Duodenal mucosa (tissue), 2 donors: ENCODE results near the gene ATP9A.

Source experiments
- H3K27ac ChIP-seq: one replicate; pipeline ENCODE4 v1.7.0; 2013; ENCODE audit warnings: low read depth, low read length
- H3K27me3 ChIP-seq, 2 donors: one replicate each; pipeline ENCODE4 v1.7.0; 2013; ENCODE audit warnings: low read length in 2 of 2, control low read depth in 1 of 2; ENCODE audit not compliant: insufficient read depth in 2 of 2, control insufficient read depth in 1 of 2
- H3K36me3 ChIP-seq, 2 donors: one replicate each; pipeline ENCODE4 v1.7.0; 2013; ENCODE audit warnings: low read length in 2 of 2, control low read depth in 1 of 2; ENCODE audit not compliant: insufficient read depth in 2 of 2, control insufficient read depth in 1 of 2
- H3K4me1 ChIP-seq, 2 donors: one replicate each; pipeline ENCODE4 v1.7.0; 2013; ENCODE audit warnings: low read length in 2 of 2, control low read depth in 1 of 2; ENCODE audit not compliant: insufficient read depth in 2 of 2, control insufficient read depth in 1 of 2
- H3K4me3 ChIP-seq, 2 donors: one replicate each; pipeline ENCODE4 v1.7.0; 2013; ENCODE audit warnings: low read length in 2 of 2, low read depth in 1 of 2
- H3K9ac ChIP-seq, 2 donors: one replicate each; pipeline ENCODE4 v1.7.0; 2013; ENCODE audit warnings: low read length in 2 of 2, low read depth in 1 of 2
- H3K9me3 ChIP-seq, 2 donors: one replicate each; pipeline ENCODE4 v1.7.0; 2013; ENCODE audit warnings: low read length in 2 of 2, control low read depth in 1 of 2; ENCODE audit not compliant: control insufficient read depth in 1 of 2

ATP9A gene

GRCh38 chr20:51584737-51585136, 183.5 kb downstream of the ATP9A start:
- H3K9me3 ChIP-seq = no peaks in the 10 kb centered on the region
- no peak overlapping the region for H3K9ac ChIP-seq
- H3K4me1 ChIP-seq = no peaks in the 10 kb centered on the region
- no peaks in the 10 kb centered on the region for H3K27me3 ChIP-seq
- H3K27ac ChIP-seq = no peak overlapping the region
- no peaks in the 10 kb centered on the region for H3K36me3 ChIP-seq
- H3K4me3 ChIP-seq = no peak overlapping the region

DNA sequence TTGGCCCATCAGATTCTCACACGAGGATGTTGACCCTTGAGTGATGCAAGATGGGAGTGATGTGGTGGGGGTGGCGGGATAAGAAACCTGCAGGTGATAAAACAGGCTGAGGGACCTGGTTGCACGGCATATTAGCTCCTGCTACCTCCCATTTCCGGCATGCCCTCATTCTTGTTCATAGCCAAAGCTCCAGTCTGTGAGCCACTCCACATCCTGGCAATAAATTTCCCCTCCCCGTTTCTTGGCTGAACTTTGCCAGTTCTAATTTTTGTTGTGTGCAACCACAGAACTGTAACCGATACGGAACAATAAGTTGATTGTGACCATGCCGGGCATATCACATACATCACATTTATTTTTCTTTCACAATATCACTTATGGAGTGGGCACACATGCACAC, 184.1 kb downstream of the ATP9A start:
- H3K4me3 ChIP-seq = no peak overlapping the region
- no peaks in the 10 kb centered on the region for H3K4me1 ChIP-seq
- H3K9me3 ChIP-seq = no peaks in the 10 kb centered on the region
- no peaks in the 10 kb centered on the region for H3K27me3 ChIP-seq
- H3K27ac ChIP-seq = no peak overlapping the region
- no peak overlapping the region for H3K9ac ChIP-seq
- H3K36me3 ChIP-seq = no peaks in the 10 kb centered on the region

- H3K4me3 ChIP-seq = no peak overlapping the region
- no peaks in the 10 kb centered on the region for H3K27me3 ChIP-seq
- no peaks in the 10 kb centered on the region for H3K36me3 ChIP-seq
- H3K27ac ChIP-seq = no peak overlapping the region
- H3K9ac ChIP-seq = no peak overlapping the region
- H3K4me1 ChIP-seq = no peaks in the 10 kb centered on the region
- no peaks in the 10 kb centered on the region for H3K9me3 ChIP-seq
Observed at GRCh38 chr20:51583499-51583898, 184.7 kb downstream of the ATP9A start.

GRCh38 chr20:51583073-51583472, 185.1 kb downstream of the ATP9A start:
- no peaks in the 10 kb centered on the region for H3K9me3 ChIP-seq
- H3K27me3 ChIP-seq = no peaks in the 10 kb centered on the region

GRCh38 chr20:51581571-51581970, 186.6 kb downstream of the ATP9A start:
- Histone ChIP-seq H3K9ac (no peak overlapping the region), H3K4me1 (no peaks in the 10 kb centered on the region), H3K27ac (no peak overlapping the region), H3K27me3 (no peaks in the 10 kb centered on the region), H3K4me3 (no peak overlapping the region), H3K9me3 (no peaks in the 10 kb centered on the region), H3K36me3 (no peaks in the 10 kb centered on the region)

More at GRCh38 chr20:51583073-51583472, 185.1 kb downstream of the ATP9A start:
- Histone ChIP-seq H3K4me3 (no peak overlapping the region), H3K4me1 (no peaks in the 10 kb centered on the region), H3K9ac (no peak overlapping the region), H3K36me3 (no peaks in the 10 kb centered on the region), H3K27ac (no peak overlapping the region)

DNA sequence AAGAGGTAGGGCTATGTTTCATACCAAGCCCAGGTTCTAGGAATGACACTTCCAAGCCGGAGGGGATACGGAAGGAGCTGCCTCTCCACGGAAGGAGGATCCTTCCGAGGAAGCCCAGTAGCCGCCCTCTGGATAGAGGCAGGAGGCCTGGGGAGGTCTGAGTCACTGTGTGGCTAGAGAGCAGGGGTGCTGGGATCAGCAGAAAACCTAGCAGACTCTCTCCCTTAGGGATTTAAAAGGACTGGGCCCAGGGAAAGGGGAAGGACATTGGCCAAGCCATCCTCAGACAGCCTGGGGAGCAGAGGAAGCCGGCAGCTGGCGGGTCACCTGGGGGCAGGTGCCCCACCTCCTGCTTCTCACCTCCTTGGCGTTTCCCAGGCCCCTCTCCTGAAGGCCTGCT, 189.1 kb downstream of the ATP9A start:
- no peak overlapping the region for H3K9ac ChIP-seq
- H3K27ac ChIP-seq = no peak overlapping the region
- no peak overlapping the region for H3K4me3 ChIP-seq
- H3K4me1 ChIP-seq = no peaks in the 10 kb centered on the region
- H3K27me3 ChIP-seq = no peaks in the 10 kb centered on the region
- no peaks in the 10 kb centered on the region for H3K9me3 ChIP-seq
- H3K36me3 ChIP-seq = no peaks in the 10 kb centered on the region

- Histone ChIP-seq H3K9me3 (no peaks in the 10 kb centered on the region), H3K27ac (no peak overlapping the region), H3K9ac (no peak overlapping the region), H3K4me1 (no peaks in the 10 kb centered on the region), H3K4me3 (no peak overlapping the region), H3K36me3 (no peaks in the 10 kb centered on the region), H3K27me3 (no peaks in the 10 kb centered on the region)
Observed at GRCh38 chr20:51578145-51578459, 190.1 kb downstream of the ATP9A start.

DNA sequence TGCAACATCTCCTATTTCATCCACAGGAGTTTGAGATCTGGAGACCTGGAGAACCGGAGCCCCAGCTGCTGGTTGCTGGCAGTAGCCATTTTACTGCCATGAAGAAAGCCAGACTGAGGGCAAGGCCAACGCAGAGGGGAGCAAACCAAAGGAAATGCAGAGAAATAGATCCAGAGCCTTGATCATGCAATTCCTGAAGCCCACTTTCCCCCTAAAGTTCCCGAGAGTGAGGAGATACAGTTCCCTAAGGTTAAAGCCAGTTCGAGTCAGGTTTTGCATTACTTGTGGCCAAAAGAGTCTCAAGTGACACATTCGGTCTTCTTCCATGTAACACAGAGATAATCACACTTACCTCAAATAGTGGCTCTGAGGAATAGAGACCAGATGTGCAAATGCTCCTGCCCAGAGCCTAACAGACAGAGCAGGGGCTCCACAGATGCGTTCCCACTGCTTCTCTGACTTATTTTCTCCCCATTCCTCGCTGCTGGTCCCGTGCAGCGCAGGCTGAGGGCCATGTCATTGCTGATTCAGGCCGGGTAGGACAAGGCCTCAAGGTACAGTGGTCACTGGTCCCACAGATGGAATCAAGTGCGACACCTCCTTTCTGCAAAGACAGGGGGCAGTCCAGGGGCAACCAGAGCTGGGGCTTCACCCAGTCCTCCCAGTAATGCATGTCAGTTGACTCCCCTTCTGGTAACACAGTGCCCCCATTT, 190.6 kb downstream of the ATP9A start:
- H3K4me1 ChIP-seq = no peaks in the 10 kb centered on the region
- no peaks in the 10 kb centered on the region for H3K9me3 ChIP-seq
- no peaks in the 10 kb centered on the region for H3K36me3 ChIP-seq
- no peak overlapping the region for H3K27ac ChIP-seq
- no peaks in the 10 kb centered on the region for H3K27me3 ChIP-seq
- H3K9ac ChIP-seq = no peak overlapping the region
- H3K4me3 ChIP-seq = no peak overlapping the region

- Histone ChIP-seq H3K9me3 (no peaks in the 10 kb centered on the region), H3K9ac (no peak overlapping the region), H3K4me3 (no peak overlapping the region), H3K27ac (no peak overlapping the region), H3K4me1 (no peaks in the 10 kb centered on the region), H3K36me3 (no peaks in the 10 kb centered on the region), H3K27me3 (no peaks in the 10 kb centered on the region)
Observed at GRCh38 chr20:51575486-51575885, 192.7 kb downstream of the ATP9A start.

GRCh38 chr20:51574248-51575033, 193.7 kb downstream of the ATP9A start:
- no peaks in the 10 kb centered on the region for H3K36me3 ChIP-seq
- no peaks in the 10 kb centered on the region for H3K9me3 ChIP-seq
- H3K27me3 ChIP-seq = peaks cover 0 to 3% of the 10 kb centered on the region in 2 donors
- no peak overlapping the region for H3K9ac ChIP-seq
- H3K4me1 ChIP-seq = no peaks in the 10 kb centered on the region
- no peak overlapping the region for H3K4me3 ChIP-seq
- no peak overlapping the region for H3K27ac ChIP-seq
